NCI-H526 treated with DMSO at 0.1 percent for 48 hours (cell line): ENCODE measurements around the gene BAIAP2L1.
"Not testable (repeated sequence)": the region's sequence is repeated elsewhere in the genome, so short reads cannot be mapped to it uniquely, and the experiment has no call there.

Experiments
- DNase-seq: peaks from one replicate; lab custom pipeline; 2025; lab: John Stamatoyannopoulos, UW

BAIAP2L1 gene

GRCh38 chr7:98398567-98399372 is 2.1 kb downstream of the BAIAP2L1 start:
- peak; percentile 74 for DNase-seq

DNA sequence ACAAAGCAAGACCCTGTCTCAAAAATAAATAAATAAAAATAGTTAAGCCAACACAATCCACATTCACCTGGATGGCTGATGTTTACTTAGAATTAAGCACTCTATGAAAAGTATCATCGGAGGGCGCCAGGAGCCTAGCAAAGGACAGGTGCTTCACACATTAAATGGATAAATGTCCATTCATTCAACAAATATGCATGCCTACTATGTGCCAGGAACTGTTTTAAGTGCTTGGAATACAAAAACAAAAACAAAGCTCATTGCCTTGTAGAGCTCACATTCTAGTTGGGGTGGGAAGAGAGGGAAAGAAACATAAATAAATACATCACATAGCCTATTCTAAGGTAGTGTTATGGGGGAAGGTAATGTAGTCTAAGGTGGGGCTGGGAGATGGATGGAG is 4.1 kb downstream of the BAIAP2L1 start:
- no peak for DNase-seq

- no peak for DNase-seq
Observed at GRCh38 chr7:98395951-98396350, 4.9 kb downstream of the BAIAP2L1 start.

DNA sequence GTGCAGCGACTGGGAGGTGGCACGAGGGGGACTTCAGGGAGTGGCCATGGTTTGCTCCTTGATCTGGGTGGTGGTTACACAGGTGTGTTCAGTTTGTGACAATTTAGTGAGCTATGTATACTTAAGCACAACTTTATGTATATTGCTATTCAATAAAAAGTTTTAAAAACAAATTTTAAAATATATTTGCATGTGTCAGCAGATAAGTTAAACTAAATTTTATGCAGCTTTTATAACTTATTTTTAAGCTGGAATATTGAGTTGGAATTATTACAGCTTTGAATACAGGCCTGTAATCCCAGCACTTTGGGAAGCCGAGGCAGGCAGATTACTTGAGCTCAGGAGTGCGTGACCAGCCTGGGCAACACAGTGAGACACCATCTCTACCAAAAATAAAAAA is 5.4 kb downstream of the BAIAP2L1 start:
- DNase-seq, result no peak

DNA sequence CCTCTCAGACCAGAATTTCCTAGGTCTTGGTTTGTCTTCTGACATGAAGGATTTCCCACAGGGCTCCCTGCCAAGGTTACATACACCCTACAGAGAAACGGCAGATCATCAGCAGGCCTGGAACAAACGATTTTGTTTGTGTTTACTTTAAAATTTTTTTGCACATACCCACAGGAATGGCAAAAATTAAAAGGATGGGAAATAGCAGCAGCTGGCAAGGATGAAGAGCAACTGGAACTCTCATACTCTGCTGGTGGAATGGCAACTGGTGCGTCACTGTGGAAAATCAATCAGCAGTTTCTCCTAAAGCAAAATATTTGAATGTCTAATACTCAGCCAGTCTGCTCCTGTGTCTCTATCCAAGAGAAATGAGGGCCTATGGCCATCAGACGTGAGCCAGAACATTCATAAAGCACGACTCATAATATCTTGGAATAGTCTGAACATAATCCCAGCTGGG is 6.5 kb downstream of the BAIAP2L1 start:
- no peak for DNase-seq

DNA sequence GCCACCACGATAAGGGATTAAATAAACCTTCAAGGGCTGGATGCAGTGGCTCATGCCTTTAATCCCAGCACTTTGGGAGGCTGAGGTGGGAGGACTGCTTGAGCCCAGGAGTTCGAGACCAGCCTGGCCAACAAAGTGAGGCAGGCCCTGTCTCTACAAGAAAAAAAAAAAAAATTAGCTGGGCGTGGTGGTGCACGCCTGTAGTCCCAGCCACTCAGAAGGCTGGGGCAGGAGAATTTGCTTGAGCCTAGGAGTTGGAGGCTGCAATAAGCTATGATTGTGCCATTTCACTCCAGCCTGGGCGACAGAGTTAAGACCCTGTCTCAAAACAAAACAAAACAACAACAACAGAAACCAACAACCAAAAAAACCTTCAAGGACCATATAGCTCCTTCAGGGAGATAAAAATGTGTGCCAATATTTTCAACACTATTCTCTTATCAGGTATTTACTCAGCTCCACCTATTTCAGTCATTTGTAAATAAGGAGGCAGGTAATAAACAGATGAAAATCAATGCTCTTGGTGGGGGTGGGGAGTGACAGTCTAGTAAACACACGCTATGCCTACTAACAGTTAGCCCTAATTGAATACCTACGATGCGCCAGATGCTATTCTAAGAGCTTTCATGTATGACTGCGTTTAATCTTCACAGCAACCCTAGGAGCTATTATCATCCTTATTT is 13.2 kb downstream of the BAIAP2L1 start:
- no peak for DNase-seq

DNA sequence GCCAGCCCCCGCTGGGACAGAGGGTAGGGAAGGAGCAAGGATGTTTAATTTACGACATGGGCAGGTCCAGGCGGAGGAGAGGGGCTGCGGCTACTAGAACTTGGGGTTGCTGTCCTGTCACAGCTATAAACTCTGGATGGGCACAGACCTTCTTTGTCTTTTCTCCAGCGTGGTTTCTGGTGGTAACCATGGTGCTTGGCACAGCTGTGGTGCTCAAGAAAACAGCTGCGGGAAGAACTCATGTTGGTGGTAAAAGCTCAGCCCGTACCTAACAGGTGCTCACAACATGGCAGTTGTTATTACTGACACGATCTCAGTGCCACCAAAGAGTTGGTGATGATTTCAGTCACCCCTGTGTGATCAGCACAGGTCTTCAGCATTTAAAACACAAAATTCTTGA is 13.8 kb downstream of the BAIAP2L1 start:
- no peak for DNase-seq

GRCh38 chr7:98385532-98385931 is 15.4 kb downstream of the BAIAP2L1 start:
- DNase-seq, result not testable (repeated sequence)

- no peak for DNase-seq
Observed at GRCh38 chr7:98378210-98378819, 22.6 kb downstream of the BAIAP2L1 start.

DNA sequence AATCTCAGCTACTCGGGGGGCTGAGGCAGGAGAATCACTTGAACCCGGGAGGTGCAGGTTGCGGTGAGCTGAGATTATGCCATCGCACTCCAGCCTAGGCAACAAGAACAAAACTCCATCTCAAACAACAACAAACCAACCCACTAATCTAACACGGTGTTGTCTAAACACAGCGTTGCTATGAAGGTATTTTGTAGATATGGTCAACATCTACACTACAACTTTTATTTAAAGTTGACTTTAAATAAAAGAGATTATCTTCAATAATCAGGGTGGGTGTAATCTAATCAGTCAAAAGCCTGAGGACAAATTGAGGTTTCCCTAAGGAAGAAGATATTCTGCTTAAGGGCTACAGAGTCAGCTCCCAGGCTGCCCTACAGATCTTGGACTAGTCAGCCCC is 24.2 kb downstream of the BAIAP2L1 start:
- DNase-seq, result no peak

DNA sequence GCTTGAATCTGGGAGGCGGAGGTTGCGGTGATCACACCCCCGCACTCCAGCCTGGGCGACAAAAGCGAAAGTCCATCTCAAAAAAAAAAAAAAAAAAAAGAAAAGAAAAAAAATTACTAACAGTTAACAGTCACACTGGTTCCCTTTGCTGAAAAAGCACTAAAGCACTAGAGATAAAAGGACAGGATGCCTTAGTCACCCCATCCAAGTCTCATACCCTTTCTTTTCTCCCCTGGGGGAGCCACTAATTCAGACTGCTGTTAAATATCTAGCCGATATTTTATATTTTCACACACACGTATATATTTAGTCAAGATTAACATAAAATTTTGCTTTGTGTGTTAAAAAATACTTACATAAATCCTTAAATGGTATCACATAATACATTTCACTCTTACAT is 25.2 kb downstream of the BAIAP2L1 start:
- no peak for DNase-seq

DNA sequence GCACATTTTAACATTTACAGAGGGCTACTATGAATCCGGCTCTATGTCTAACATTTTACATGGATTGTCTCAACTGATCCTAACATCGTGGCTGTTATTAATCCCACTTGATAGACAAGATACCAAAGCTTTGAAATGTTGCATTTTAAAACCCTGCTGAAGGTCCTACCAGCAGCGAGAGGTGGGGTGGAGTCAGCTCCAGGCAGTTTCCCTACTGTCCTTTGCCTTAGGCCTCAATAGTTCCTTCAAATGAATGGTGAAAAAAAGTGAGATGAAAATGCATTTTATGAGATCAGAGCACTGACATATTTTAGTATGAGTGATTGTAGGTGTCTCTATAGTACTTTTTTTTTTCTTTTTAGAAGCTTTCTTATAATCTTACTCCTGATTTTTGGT is 26.6 kb downstream of the BAIAP2L1 start:
- no peak for DNase-seq

GRCh38 chr7:98372993-98373392 is 27.9 kb downstream of the BAIAP2L1 start:
- no peak for DNase-seq

DNA sequence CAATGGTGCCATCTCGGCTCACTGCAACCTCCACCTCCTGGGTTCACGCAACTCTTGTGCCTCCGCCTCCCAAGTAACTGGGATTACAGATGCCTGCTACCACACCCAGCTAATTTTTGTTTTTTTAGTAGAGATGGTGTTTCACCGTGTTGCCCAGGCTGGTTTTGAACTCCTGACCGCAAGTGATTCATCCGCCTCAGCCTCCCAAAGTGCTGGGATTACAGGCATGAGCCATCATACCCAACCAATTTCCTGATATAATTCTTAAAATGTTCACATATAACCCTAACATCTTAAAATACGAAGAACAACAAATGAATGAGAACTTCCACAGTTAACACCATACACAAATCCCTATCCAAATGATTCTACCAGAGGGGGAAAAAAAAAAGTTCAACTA is 31.2 kb downstream of the BAIAP2L1 start:
- no peak for DNase-seq

- DNase-seq, result no peak
Observed at GRCh38 chr7:98368716-98369115, 32.2 kb downstream of the BAIAP2L1 start.

DNA sequence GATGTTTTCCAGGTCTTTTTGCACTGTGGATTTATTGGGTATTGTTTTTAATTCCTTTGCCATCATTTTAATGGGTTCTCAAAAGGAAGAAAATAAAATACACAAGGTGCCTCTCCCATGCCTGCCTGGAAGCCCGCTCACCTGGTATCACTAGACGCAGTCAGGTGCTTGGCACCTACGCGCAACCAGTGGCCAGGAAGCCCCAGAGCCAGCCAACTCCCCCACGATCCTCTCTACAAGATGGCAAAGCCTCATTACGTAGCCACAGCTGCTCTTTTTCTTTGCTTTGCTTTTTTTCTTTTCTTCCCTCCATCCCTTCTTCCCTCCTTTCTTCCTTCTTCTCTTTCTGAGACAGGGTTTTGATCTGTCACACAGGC is 34.3 kb downstream of the BAIAP2L1 start:
- no peak for DNase-seq

- DNase-seq, result no peak
Observed at GRCh38 chr7:98365863-98366561, 34.9 kb downstream of the BAIAP2L1 start.

DNA sequence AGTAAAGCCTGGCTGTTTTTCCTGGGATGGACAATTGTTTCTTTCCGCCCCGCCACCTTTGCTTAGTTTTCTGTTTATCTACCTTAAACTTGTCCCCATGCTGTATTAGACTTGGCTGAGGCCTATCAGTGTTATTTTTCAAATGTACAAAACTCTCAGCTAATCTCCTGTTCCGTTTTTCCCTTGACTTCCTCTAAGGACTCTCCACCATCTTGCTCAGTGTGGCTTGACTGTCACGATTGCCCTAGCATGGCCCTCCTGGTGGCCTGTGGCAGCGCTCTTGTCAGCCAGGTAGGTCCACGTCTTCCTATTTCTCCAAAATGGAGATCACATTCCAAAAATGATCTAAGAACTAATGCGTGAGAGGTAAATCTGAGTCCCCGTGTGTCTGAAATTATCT is 36.7 kb downstream of the BAIAP2L1 start:
- no peak for DNase-seq

DNA sequence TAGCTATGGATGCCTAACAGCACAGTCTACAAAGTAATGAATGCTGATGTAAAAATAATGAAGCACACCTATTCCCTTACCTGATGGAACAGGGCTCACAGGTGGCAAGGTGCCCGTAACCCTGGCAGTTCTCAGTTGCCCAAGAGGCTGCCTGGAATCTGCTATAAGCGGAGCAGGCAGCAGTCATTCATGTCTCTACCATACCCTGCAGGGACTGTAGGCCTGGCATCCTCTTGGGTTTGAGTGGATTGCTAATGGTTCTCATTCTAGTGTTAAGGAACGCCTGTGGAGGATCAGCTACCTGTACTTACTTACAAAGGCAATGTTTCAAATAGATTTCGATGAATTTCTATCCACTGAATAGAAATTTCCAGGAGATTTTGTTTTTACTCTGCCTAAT is 38.4 kb downstream of the BAIAP2L1 start:
- DNase-seq, result no peak

DNA sequence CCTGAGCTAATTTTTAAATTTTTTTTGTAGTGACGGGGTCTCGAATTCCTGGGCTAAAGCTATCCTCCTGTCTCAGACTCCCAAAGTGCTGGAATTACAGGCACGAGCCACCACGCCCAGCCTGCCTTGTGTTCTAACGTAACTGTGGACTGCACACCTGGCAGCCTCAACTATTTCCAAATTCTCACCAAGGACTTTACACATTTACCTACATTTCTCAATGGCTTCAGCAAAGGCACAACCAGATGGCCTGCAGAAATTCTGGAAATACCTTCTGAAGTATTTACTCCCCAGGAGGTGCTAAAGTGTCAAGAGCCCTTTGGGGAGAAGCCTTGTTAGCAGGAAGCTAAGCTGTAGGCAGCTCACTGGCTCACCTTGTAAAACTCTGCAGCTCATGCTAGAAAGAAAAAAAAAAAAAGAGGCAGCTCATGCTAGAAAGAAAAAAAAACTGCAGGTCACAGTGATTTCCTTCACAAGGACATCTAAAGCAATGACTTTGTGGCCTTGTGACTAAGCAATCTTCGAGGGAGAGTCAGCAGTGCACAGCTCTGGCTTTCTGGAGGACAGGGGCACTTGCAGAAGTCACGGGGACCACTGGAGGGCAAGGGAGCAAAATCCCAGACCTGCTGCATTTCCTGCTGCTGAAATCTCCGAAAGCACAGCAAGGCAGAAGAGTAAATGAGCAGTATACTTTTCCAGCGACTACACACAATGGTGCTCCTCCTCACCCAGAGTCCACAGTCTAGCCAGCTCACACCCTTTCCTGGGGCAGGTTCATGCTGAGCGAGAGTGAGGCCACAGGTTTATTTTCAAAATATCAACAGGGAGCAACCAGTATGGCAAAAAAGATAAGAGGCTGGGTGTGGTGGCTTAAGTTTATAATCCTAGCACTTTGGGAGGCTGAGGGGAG is 40.4 kb downstream of the BAIAP2L1 start:
- DNase-seq, result no peak

- no peak for DNase-seq
Observed at GRCh38 chr7:98359395-98359794, 41.5 kb downstream of the BAIAP2L1 start.
